Measurements from ENCODE around the gene CHCHD3. TPM values are rescaled to one million over a fixed set of nuclear protein-coding genes. Genes with fewer than 3 reads are reported as not detected.

The CHCHD3 gene
- total RNA-seq, 1 donor from 2014 or later = 107 TPM

- Mint-ChIP-seq H3K36me3 (ENCODE audit: low read depth) (no peaks in the 10 kb centered on the region), H3K4me3 (no peak overlapping the region), H3K27me3 (ENCODE audit: low read depth) (no peaks in the 10 kb centered on the region), H3K27ac (ENCODE audit: unreplicated experiment) (no peak overlapping the region), H3K4me1 (no peaks in the 10 kb centered on the region), H3K9me3 (no peaks in the 10 kb centered on the region)
- DNase-seq (ENCODE audit: low read depth, low spot score) = no peak
- no peak for TF ChIP-seq CTCF (conservative IDR thresholded peaks at IDR 0.05)
These were observed 37.2 kb upstream of the CHCHD3 start for GRCh38 chr7:133119067-133119466.

GRCh38 chr7:133118261-133118660 lies 36.4 kb upstream of the CHCHD3 start:
- H3K4me1 Mint-ChIP-seq = no peaks in the 10 kb centered on the region
- DNase-seq (ENCODE audit: low read depth, low spot score) = no peak
- H3K27me3 Mint-ChIP-seq (ENCODE audit: low read depth) = no peaks in the 10 kb centered on the region
- no peak for TF ChIP-seq CTCF (conservative IDR thresholded peaks at IDR 0.05)
- H3K9me3 Mint-ChIP-seq = no peaks in the 10 kb centered on the region
- no peak overlapping the region for H3K4me3 Mint-ChIP-seq
- H3K27ac Mint-ChIP-seq (ENCODE audit: unreplicated experiment) = no peak overlapping the region
- no peaks in the 10 kb centered on the region for H3K36me3 Mint-ChIP-seq (ENCODE audit: low read depth)

DNA sequence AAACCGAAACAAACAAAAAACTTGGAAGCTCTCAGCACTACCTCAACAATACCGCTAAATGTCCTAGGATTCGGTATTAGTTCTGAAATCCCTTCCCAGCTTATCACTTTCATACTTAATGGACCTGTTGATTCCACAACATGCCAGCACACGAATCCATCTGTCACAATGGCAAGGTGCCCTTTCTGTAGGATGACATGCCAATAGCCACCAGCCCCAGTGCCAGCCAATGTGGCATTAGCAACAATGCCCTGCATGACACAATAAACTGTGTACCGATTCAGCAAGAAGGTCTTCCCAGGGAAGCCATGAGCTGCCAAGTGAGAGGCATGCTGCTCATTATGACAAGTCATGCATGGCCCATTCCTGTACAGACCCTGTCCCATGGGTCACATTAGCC lies 35.6 kb upstream of the CHCHD3 start:
- no peaks in the 10 kb centered on the region for H3K27me3 Mint-ChIP-seq (ENCODE audit: low read depth)
- DNase-seq (ENCODE audit: low read depth, low spot score) = no peak
- no peak overlapping the region for H3K4me3 Mint-ChIP-seq
- TF ChIP-seq CTCF (conservative IDR thresholded peaks at IDR 0.05) = no peak
- no peaks in the 10 kb centered on the region for H3K9me3 Mint-ChIP-seq
- no peak overlapping the region for H3K27ac Mint-ChIP-seq (ENCODE audit: unreplicated experiment)
- no peaks in the 10 kb centered on the region for H3K4me1 Mint-ChIP-seq
- no peaks in the 10 kb centered on the region for H3K36me3 Mint-ChIP-seq (ENCODE audit: low read depth)

DNA sequence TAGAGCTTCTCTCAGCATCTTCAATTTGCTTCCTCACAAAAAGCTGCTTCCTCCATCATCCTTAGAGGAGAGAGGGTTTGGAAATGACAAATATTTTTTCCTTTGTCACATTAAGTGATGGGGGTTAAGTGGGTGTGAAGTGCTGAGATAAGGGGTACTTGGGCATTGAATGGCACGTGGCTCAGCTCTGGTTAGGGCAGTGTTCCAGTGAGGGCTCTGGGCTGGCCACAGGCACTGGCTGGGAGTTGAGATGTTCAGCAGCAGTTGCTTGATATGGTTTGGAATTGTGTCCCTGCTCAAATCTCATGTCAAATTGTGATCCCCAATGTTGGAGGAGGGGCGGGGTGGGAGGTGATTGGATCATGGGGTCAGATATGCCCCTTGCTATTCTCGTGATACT lies 33.7 kb upstream of the CHCHD3 start:
- DNase-seq (ENCODE audit: low read depth, low spot score) = no peak
- Mint-ChIP-seq H3K27ac (ENCODE audit: unreplicated experiment) (no peak overlapping the region), H3K27me3 (ENCODE audit: low read depth) (no peaks in the 10 kb centered on the region), H3K9me3 (peaks cover 5% of the 10 kb centered on the region), H3K4me3 (no peak overlapping the region), H3K4me1 (no peaks in the 10 kb centered on the region), H3K36me3 (ENCODE audit: low read depth) (peaks cover 4% of the 10 kb centered on the region)
- TF ChIP-seq CTCF (conservative IDR thresholded peaks at IDR 0.05) = no peak

DNA sequence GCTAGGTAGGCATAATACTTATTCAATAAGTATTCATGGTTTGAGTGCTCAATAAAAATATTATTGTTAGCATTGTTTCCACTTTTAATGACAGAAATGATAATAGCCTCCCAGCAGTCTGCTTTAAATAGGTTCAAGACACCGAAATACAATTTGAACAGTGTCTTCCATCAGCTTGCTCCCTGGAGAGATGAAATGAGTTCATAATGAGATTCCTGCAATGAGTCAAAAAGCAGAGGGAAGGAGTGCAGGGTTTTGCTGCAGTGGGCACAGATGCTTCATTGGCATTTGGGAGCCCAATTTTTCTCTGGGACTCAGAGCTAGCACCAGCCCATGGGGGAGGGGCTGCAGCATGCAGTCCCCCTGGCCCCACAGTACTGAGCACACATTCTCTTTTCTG lies 32.6 kb upstream of the CHCHD3 start:
- TF ChIP-seq CTCF (conservative IDR thresholded peaks at IDR 0.05) = no peak
- DNase-seq (ENCODE audit: low read depth, low spot score) = no peak
- Mint-ChIP-seq H3K27me3 (ENCODE audit: low read depth) (no peaks in the 10 kb centered on the region), H3K9me3 (peaks cover 10% of the 10 kb centered on the region), H3K27ac (ENCODE audit: unreplicated experiment) (no peak overlapping the region), H3K4me3 (no peak overlapping the region), H3K36me3 (ENCODE audit: low read depth) (peaks cover 4% of the 10 kb centered on the region), H3K4me1 (no peaks in the 10 kb centered on the region)

- TF ChIP-seq CTCF (conservative IDR thresholded peaks at IDR 0.05) = no peak
- Mint-ChIP-seq H3K4me1 (no peaks in the 10 kb centered on the region), H3K27ac (ENCODE audit: unreplicated experiment) (no peak overlapping the region), H3K27me3 (ENCODE audit: low read depth) (no peaks in the 10 kb centered on the region), H3K9me3 (peaks cover 20% of the 10 kb centered on the region), H3K36me3 (ENCODE audit: low read depth) (peaks cover 4% of the 10 kb centered on the region), H3K4me3 (no peak overlapping the region)
- no peak for DNase-seq (ENCODE audit: low read depth, low spot score)
These were observed 31.1 kb upstream of the CHCHD3 start for GRCh38 chr7:133112976-133113375.

Data from neural crest cell (in vitro differentiated cells).